Measurements from ENCODE around the gene NOP16.

The NOP16 gene

GRCh38 chr5:176383961-176384360 is 4.4 kb downstream of the NOP16 start:
- H3K27ac ChIP-seq, result no peak overlapping the region
- no peak for TF ChIP-seq ZFX (IDR thresholded peaks at IDR 0.05)
- TF ChIP-seq, protein P1, sequence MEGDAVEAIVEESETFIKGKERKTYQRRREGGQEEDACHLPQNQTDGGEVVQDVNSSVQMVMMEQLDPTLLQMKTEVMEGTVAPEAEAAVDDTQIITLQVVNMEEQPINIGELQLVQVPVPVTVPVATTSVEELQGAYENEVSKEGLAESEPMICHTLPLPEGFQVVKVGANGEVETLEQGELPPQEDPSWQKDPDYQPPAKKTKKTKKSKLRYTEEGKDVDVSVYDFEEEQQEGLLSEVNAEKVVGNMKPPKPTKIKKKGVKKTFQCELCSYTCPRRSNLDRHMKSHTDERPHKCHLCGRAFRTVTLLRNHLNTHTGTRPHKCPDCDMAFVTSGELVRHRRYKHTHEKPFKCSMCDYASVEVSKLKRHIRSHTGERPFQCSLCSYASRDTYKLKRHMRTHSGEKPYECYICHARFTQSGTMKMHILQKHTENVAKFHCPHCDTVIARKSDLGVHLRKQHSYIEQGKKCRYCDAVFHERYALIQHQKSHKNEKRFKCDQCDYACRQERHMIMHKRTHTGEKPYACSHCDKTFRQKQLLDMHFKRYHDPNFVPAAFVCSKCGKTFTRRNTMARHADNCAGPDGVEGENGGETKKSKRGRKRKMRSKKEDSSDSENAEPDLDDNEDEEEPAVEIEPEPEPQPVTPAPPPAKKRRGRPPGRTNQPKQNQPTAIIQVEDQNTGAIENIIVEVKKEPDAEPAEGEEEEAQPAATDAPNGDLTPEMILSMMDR (conservative IDR thresholded peaks at IDR 0.05), result no peak

DNA sequence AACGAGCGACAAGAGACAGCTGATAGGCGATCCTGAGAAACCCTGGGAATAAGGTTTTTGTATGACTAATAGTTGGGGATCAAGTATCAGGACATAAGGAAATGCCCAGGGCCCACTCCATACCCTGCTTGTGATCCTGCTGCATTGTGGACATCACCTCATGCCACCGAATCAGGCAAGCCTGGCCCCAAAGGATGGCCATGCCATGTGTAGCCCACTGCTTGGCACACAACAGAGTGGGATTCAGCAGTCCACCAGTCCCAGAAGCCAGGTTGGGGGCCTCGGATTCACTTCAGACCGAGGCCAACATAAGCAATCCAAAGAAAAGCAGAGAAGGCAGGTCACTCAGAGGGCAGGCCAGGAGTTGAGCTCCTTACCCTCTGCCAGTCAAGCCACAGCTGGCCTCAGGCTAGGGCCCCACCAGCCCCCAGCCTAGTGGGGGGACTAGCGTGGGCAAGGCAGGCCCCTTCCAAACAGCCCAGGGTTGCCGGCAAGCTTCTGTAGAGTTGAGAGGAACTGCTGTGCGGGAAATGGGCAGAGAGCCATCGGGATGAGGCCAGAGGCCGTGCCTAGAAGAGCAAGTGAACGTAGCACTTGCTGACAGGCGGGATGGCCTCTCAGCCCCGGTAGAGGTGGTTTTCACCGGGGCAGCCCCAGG is 5.0 kb downstream of the NOP16 start:
- H3K27ac ChIP-seq, result no peak overlapping the region
- TF ChIP-seq, protein P1 (conservative IDR thresholded peaks at IDR 0.05), result no peak
- no peak for TF ChIP-seq ZFX (IDR thresholded peaks at IDR 0.05)

GRCh38 chr5:176382721-176383120 is 5.7 kb downstream of the NOP16 start:
- TF ChIP-seq, protein P1 (conservative IDR thresholded peaks at IDR 0.05), result no peak
- no peak for TF ChIP-seq ZFX (IDR thresholded peaks at IDR 0.05)
- no peak overlapping the region for H3K27ac ChIP-seq

- H3K27ac ChIP-seq, result no peak overlapping the region
- no peak for TF ChIP-seq ZFX (IDR thresholded peaks at IDR 0.05)
- TF ChIP-seq, protein P1 (conservative IDR thresholded peaks at IDR 0.05), result no peak
Measured at GRCh38 chr5:176381979-176382378, 6.4 kb downstream of the NOP16 start.

- TF ChIP-seq, protein P1 (conservative IDR thresholded peaks at IDR 0.05), result no peak
- TF ChIP-seq ZFX (IDR thresholded peaks at IDR 0.05), result no peak
Measured at GRCh38 chr5:176381423-176381822, 7.0 kb downstream of the NOP16 start.

DNA sequence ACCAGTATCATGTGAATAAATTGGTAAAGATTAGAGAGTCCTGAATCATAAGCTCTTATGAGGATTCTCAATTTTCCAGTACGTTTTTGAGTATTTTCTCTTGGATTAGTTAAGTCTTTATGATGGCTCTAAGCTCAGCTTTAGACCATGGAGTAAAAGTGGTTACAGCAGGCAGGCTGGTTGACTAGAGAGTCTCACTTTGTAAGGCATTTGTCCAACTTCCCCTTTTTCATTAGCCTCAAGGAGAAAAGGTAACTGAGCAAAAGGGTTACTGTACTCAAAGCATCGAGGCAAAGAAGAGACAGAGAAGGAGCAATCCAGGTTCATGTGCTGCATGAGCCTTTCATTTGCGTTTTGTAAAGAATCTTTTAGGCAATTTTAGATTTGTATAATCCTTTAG is 8.5 kb downstream of the NOP16 start:
- TF ChIP-seq, protein P1 (conservative IDR thresholded peaks at IDR 0.05), result no peak
- TF ChIP-seq ZFX (IDR thresholded peaks at IDR 0.05), result no peak
- H3K27ac ChIP-seq, result no peak overlapping the region

More at GRCh38 chr5:176381423-176381822, 7.0 kb downstream of the NOP16 start:
- no peak overlapping the region for H3K27ac ChIP-seq

DNA sequence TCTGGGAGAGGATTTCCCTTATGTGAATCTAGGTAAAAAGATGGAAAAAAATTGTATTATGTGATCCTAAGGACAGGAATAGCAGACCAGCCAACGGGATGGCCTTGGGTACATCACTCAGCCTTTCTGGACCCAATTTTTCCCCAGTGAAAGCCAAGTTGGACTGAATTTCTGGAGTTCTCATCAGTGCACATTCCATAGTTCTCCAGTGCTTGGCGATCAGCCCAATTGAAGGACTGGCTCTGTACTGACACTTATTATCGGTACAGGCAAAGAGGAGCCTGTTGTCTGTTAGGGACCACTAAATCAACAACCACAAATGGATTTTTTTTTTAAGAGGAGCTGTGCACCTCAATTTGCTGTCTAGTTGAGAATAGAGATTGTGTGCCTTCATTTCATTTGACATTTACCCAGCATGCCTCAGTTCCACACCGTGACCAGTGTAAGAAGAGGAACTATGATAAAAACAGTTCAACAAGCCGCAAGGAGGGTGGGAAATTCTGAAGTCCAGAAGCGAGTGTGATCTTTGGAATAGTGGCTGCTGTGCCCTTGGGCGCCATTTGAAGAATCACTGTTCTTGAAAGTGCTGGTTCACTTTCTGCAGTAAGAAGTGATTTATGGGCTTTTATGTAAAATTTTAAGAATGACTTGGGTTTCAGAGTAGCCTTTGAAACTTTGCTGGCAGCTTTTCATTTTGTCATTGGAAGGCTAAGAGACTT is 15.1 kb downstream of the NOP16 start:
- H3K27ac ChIP-seq, result no peak overlapping the region
- no peak for TF ChIP-seq ZFX (IDR thresholded peaks at IDR 0.05)
- TF ChIP-seq, protein P1 (conservative IDR thresholded peaks at IDR 0.05), result no peak
